SK-N-SH (cell line): ENCODE results near the gene LHPP. TPM values are rescaled to one million over a fixed set of nuclear protein-coding genes. Genes with fewer than 3 reads are reported as not detected.

Experiments
- CTCF ChIA-PET: fragments of 300-600, 350-600 bp; formaldehyde crosslinking; extraction: SDS; loops from one replicate; lab custom pipeline; 2021; lab: Yijun Ruan, JAX
- POLR2A ChIA-PET: fragments of 350-600 bp; sonication (Branson Sonifier 250); formaldehyde crosslinking; extraction: SDS; loops from one replicate; lab custom pipeline; 2020; ENCODE audit warnings: antibody characterized with exemption, inconsistent platforms; lab: Yijun Ruan, JAX
- DNase-seq: peaks from one replicate; pipeline ENCODE4 v3.0.0; 2012
- H2AFZ ChIP-seq: fragments of 200-600 bp; sonication (generic); 2 replicates; pipeline ENCODE4 v1.8.1; 2016; ENCODE audit warnings: antibody characterized with exemption, mild to moderate bottlenecking, low read depth
- H3F3A ChIP-seq: fragments of 200-600 bp; sonication (generic); replicated peaks from 2 replicates; pipeline ENCODE3; 2016; ENCODE audit warnings: antibody characterized with exemption, mild to moderate bottlenecking; ENCODE audit not compliant: insufficient read depth
- H3K27ac ChIP-seq, 2 experiments: fragments of 200-500 bp in 1 of 2; fragments of 200-600 bp in 1 of 2; sonication (Bioruptor generic) in 1 of 2; sonication (generic), shearing (Covaris generic) in 1 of 2; 2 replicates each; pipeline versions ENCODE4 v1.5.1 to v1.6.1; 2014 to 2016; ENCODE audit warnings: low read depth in 2 of 2, inconsistent platforms in 1 of 2, low read length in 1 of 2, mild to moderate bottlenecking in 1 of 2, mixed read lengths in 1 of 2
- H3K27me3 ChIP-seq: fragments of 200-600 bp; sonication (generic), shearing (Covaris generic); 2 replicates; pipeline ENCODE4 v1.6.1; 2016; ENCODE audit warnings: mixed run types; ENCODE audit not compliant: insufficient read depth
- H3K36me3 ChIP-seq, 2 experiments: fragments of 200-500 bp in 1 of 2; fragments of 200-600 bp in 1 of 2; sonication (Bioruptor generic) in 1 of 2; sonication (generic) in 1 of 2; replicated peaks in 1 of 2; 2 replicates each; pipeline versions ENCODE3 to v1.5.1; 2014 to 2016; ENCODE audit warnings: low read length in 1 of 2, mild to moderate bottlenecking in 1 of 2; ENCODE audit not compliant: insufficient read depth in 2 of 2, control insufficient read depth in 1 of 2
- H3K4me1 ChIP-seq, 2 experiments: fragments of 200-500 bp in 1 of 2; fragments of 200-600 bp in 1 of 2; sonication (Bioruptor generic) in 1 of 2; sonication (generic), shearing (Covaris generic) in 1 of 2; 2 replicates each; pipeline versions ENCODE4 v1.5.1 to v1.6.1; 2014 to 2016; ENCODE audit warnings: low read depth in 1 of 2, low read length in 1 of 2, mixed run types in 1 of 2; ENCODE audit not compliant: insufficient read depth in 2 of 2, control insufficient read depth in 1 of 2
- H3K4me2 ChIP-seq: fragments of 200-600 bp; sonication (generic), shearing (Covaris generic); 2 replicates; pipeline ENCODE4 v1.6.1; 2017; ENCODE audit warnings: mixed run types
- H3K4me3 ChIP-seq, 2 experiments: fragments of 200-500 bp in 1 of 2; fragments of 200-600 bp in 1 of 2; sonication (Bioruptor generic) in 1 of 2; sonication (generic), shearing (Covaris generic) in 1 of 2; 2 replicates each; pipeline versions ENCODE4 v1.5.1 to v1.8.1; 2014 to 2016; ENCODE audit warnings: low read depth in 2 of 2, inconsistent platforms in 1 of 2, low read length in 1 of 2, mild to moderate bottlenecking in 1 of 2, mixed read lengths in 1 of 2, moderate library complexity in 1 of 2
- H3K79me2 ChIP-seq: fragments of 200-600 bp; sonication (generic); 2 replicates; pipeline ENCODE4 v1.8.1; 2017; ENCODE audit warnings: mild to moderate bottlenecking; ENCODE audit not compliant: insufficient read depth
- H3K9ac ChIP-seq: fragments of 200-600 bp; sonication (generic); 2 replicates; pipeline ENCODE4 v1.6.1; 2017; ENCODE audit warnings: mixed run types
- H3K9me2 ChIP-seq: fragments of 200-600 bp; sonication (generic); 2 replicates; pipeline ENCODE4 v1.6.1; 2017; ENCODE audit warnings: mixed run types
- H3K9me3 ChIP-seq: fragments of 200-600 bp; sonication (generic); 2 replicates; pipeline ENCODE4 v1.6.1; 2017; ENCODE audit warnings: mixed run types, mild to moderate bottlenecking, moderate library complexity
- H4K20me1 ChIP-seq: fragments of 200-600 bp; sonication (generic); 2 replicates; pipeline ENCODE4 v1.6.1; 2017; ENCODE audit warnings: mild to moderate bottlenecking, mixed run types; ENCODE audit not compliant: insufficient read depth
- EP300 ChIP-seq, 2 experiments: IDR thresholded peaks; 2 replicates each; pipeline versions ENCODE4 v1.4.0 to v1.6.1; 2012; ENCODE audit warnings: borderline replicate concordance in 1 of 2, low read depth in 1 of 2, low read length in 1 of 2
- GABPA ChIP-seq: IDR thresholded peaks from 2 replicates; pipeline ENCODE4 v1.4.0; 2012; ENCODE audit warnings: low read depth, mild to moderate bottlenecking
- GATA2 ChIP-seq: sonication (generic); formaldehyde crosslinking; IDR thresholded peaks from 2 replicates; pipeline ENCODE4 v1.5.0; 2020; ENCODE audit warnings: mild to moderate bottlenecking, missing genetic modification reagents
- IRF3 ChIP-seq: fragments of 150-350 bp; IDR thresholded peaks from 2 replicates; pipeline ENCODE4 v1.6.1; 2016; ENCODE audit warnings: mild to moderate bottlenecking, low read depth, low read length
- MAX ChIP-seq: IDR thresholded peaks from 2 replicates; pipeline ENCODE4 v1.4.0; 2012; ENCODE audit warnings: low read depth
- MEF2A ChIP-seq: IDR thresholded peaks from 2 replicates; pipeline ENCODE4 v1.4.0; 2012; ENCODE audit warnings: low read depth, borderline replicate concordance
- MXI1 ChIP-seq: IDR thresholded peaks from 2 replicates; pipeline ENCODE4 v1.6.1; 2012; ENCODE audit warnings: mild to moderate bottlenecking, low read depth, low read length, improper control_type of control experiment
- NRF1 ChIP-seq: IDR thresholded peaks from 2 replicates; pipeline ENCODE4 v1.6.1; 2012; ENCODE audit warnings: low read depth, mild to moderate bottlenecking, low read length
- PBX3 ChIP-seq: IDR thresholded peaks from 2 replicates; pipeline ENCODE4; 2012
- RCOR1 ChIP-seq: fragments of 150-350 bp; IDR thresholded peaks from 2 replicates; pipeline ENCODE4 v1.6.1; 2017; ENCODE audit warnings: antibody characterized with exemption, low read length
- RFX5 ChIP-seq: IDR thresholded peaks from 2 replicates; pipeline ENCODE4 v1.6.1; 2012; ENCODE audit warnings: mild to moderate bottlenecking, improper control_type of control experiment, low read length
- SIN3A ChIP-seq: IDR thresholded peaks from 2 replicates; pipeline ENCODE4 v1.6.1; 2012; ENCODE audit warnings: low read depth, mild to moderate bottlenecking, low read length, moderate library complexity, borderline replicate concordance
- TAF1 ChIP-seq: IDR thresholded peaks from 2 replicates; pipeline ENCODE4 v1.6.1; 2012; ENCODE audit warnings: low read depth, mild to moderate bottlenecking, low read length, moderate library complexity, borderline replicate concordance
- TCF12 ChIP-seq: IDR thresholded peaks from 2 replicates; pipeline ENCODE4 v1.4.0; 2012
- USF2 ChIP-seq: fragments of 150-350 bp; IDR thresholded peaks from 2 replicates; pipeline ENCODE4 v1.6.1; 2017; ENCODE audit warnings: antibody characterized with exemption, low read length, low read depth, borderline replicate concordance
- WGBS: methylation state at CpG from one replicate; pipeline ENCODE4 v1.1.6; 2017; ENCODE audit warnings: low lambda C conversion rate; 5-methylcytosine and 5-hydroxymethylcytosine counted together
- polyA plus RNA-seq, 3 experiments: library from polyadenylated mRNA; depleted of rRNA; stranded (reverse); fragments of >200 nt; gene quantifications; 2 replicates each; pipeline ENCODE4 v1.2.3, GENCODE V29; 2012

The LHPP gene
- polyA plus RNA-seq, 1 of the 3 experiments (the other 2 are of a cell fraction) = 29.8 TPM

GRCh38 chr10:124575107-124576035 is 113.7 kb downstream of the LHPP start:
- 54% methylated on average over 18 of the region's 22 CpGs for WGBS
- H3K4me2 ChIP-seq = no peak overlapping the region
- H3K9me3 ChIP-seq = 0 out of 2 replicates have a peak, but pooled peaks cover 5% of the 10 kb centered on the region
- no peak overlapping the region for H2AFZ ChIP-seq
- DNase-seq = no peak
- ChIA-PET CTCF (interaction anchor here (0.6 to 1.3 kb wide), 3 partner anchors 10 to 171 kb away, joined by 3 read pairs; no protein-coding TSS in a partner anchor), POLR2A (no interaction called here)
- H3K9ac ChIP-seq = no peak overlapping the region
- no peak overlapping the region for H3K4me3 ChIP-seq
- no peaks in the 10 kb centered on the region for H3K27me3 ChIP-seq
- H3K9me2 ChIP-seq = no peaks in the 10 kb centered on the region
- no peaks in the 10 kb centered on the region for H3K36me3 ChIP-seq
- no peak overlapping the region for H3K27ac ChIP-seq
- TF ChIP-seq TCF12 (no peak), RCOR1 (no peak), GATA2 (CRISPR knock-in tag) (no peak), PBX3 (no peak), MEF2A (no peak), MXI1 (no peak), NRF1 (no peak), MAX (no peak), EP300 (IDR thresholded peaks at IDR 0.05; ENCODE audit: borderline replicate concordance in 1 of 2, low read depth in 1 of 2, low read length in 1 of 2) (no peak)
- H3K4me1 ChIP-seq = no peaks in the 10 kb centered on the region
- H3F3A ChIP-seq = no peaks in the 10 kb centered on the region
- H3K79me2 ChIP-seq = no peaks in the 10 kb centered on the region
- H4K20me1 ChIP-seq = no peaks in the 10 kb centered on the region

GRCh38 chr10:124576526-124577420 is 115.2 kb downstream of the LHPP start:
- Histone ChIP-seq H3K27ac (no peak overlapping the region), H3K9ac (no peak overlapping the region), H3F3A (no peaks in the 10 kb centered on the region), H3K36me3 (no peaks in the 10 kb centered on the region), H2AFZ (no peak overlapping the region), H3K27me3 (no peaks in the 10 kb centered on the region), H3K4me2 (no peak overlapping the region), H3K9me2 (no peaks in the 10 kb centered on the region), H3K9me3 (0 out of 2 replicates have a peak, but pooled peaks cover 6% of the 10 kb centered on the region), H3K4me1 (no peaks in the 10 kb centered on the region), H4K20me1 (no peaks in the 10 kb centered on the region), H3K4me3 (no peak overlapping the region), H3K79me2 (no peaks in the 10 kb centered on the region)
- DNase-seq = no peak
- 42% methylated on average over 14 of the region's 20 CpGs for WGBS
- TF ChIP-seq TAF1 (no peak), IRF3 (no peak), RFX5 (no peak), SIN3A (no peak), USF2 (no peak), GABPA (no peak)
- ChIA-PET POLR2A (no interaction called here), CTCF (no interaction called here)
